ENCODE measurements around the gene CAMSAP1.
A peak's percentile ranks its signal among the peaks of the same experiment; 100 is the strongest.

The CAMSAP1 gene

DNA sequence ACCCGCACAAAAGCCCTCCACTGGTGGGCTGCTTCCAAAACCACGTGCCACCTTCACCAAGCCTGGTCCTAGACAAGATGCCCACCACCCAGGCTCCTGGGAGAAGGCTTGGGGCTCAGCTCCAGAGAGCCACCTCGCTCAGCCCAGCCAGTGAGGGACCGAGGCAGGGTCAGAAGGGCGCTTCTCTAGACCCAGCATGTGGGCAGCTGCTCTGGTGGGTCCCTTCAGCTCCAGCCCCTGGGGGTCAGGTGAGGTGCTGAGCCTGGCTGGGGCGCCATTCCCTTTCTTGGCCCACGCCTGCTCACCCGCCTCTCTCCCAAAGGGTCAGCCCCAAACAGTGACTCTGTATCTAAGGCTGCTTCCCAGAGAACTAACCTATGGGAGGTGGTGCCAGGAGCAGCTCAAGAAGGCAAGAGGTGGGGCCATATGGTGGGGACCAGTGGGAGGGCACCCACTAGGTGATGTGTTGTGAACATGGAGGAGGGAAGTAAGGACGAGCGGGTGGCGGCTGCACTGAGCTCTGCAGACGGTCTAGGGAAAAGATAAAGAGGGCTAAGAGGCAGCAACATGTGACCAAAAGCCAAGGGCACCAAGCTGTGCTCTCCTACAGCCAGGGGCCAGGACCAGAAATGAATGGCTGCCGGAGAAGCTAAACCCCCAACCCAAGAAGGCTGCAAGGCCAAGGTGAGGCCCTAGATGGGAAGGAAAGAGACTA, 79.3 kb downstream of the CAMSAP1 start:
- no peak for DNase-seq

DNA sequence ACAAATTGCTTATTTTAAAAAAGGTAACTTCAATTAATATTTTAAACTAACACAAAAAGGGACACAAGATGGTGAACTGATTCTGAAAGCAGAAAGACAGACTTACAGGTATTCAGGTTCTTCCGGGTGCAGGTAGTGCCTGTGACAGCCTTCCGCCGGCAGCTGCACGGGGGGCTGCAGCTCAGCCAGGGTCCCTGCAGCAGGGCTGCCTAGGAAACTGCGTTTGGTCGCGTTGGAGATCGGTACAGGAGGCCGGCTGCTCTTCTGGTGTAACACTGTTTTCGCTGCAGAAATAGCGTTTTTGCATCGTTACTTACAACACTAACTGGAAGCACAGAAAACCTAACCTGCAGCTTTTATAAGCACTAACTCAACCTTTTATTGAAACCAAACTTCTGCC, 80.0 kb downstream of the CAMSAP1 start:
- DNase-seq, result no peak

DNA sequence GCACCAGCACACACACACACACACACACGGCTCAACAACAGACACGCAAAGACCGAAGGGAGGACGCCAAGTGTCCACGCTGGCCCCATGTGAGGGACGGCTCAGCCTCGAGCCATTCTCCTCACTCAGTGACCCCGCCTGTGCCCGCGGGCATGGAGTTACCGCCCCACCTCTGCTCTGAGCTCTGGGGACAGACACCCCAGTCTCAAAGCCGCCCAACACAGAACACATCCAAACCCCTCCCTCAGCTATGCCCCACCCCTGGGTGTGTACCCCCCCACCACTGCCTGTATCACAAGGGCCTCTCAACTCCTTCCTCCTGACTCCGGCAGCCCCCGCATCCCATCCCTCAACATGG, 81.2 kb downstream of the CAMSAP1 start:
- DNase-seq, result no peak

DNA sequence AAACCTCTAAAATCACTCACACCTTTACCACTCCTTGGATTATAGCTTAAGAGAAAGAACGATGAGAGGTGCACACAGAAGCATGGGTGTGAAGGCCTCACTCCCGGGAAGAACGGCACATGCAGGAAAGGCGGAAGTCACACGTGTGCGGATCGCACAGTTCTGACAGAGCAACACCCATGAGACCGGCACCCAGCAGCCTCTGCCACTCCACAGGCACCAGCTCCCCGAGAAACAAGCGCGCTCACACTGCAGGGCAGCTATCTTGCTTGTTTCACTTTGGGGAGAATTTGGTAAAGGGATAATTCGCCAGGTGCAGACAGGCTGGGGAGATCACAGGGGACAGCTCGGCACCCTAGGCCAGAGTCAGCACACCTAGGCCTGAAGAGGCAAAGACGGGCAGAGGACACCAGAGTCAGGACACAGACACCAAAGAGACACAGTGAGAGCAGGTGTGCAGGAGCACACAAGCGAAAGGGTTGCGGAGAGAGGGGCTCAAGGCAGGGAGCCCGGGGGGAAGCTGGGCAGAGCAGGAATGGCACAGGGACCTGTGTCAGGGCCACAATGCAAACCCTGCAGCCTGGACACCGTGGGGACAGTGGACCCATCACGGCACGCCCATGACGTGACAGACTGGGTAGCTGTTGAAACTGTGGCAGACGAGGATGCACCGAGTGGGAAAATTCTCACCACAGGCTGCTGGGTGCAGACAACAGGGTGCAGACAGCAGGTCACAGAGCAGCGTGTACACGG, 81.7 kb downstream of the CAMSAP1 start:
- no peak for DNase-seq

DNA sequence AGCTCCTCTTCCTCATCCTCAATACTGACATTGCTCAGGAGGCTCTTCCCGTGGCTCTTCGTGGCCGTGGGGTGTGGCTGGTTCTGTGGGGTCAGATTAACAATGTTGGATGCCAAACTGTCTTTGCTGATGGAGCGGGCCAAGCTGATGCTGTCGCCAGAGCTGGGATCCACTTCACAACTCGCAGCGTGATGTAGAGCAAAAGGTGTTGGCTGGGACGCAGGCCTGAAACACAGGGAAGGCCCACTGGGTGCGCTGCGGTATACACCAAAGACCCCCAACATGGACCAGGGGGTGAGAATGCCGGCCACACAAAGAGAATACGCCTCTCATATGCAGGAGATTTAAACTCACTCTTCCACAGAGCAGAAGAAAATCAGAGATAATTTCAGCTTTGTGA, 84.3 kb downstream of the CAMSAP1 start:
- no peak for DNase-seq

DNA sequence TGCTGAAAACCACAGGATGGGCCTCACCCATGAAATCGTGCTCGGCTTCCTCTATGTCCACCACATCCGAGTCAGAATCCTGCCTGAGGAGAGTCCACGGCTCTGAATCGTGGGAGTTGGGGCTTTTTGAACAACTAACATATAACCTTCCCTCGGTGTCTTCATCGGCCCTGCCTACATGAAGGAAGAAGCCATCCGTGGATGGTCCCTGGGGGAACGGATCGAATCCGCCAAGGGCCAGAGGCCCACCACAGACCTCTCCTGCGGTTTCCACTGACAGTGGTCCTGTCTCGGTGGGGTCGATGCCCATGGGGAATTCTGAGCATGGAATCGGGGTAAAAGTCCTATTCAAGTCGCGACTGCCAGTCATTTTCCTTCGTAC, 85.0 kb downstream of the CAMSAP1 start:
- DNase-seq, result no peak

DNA sequence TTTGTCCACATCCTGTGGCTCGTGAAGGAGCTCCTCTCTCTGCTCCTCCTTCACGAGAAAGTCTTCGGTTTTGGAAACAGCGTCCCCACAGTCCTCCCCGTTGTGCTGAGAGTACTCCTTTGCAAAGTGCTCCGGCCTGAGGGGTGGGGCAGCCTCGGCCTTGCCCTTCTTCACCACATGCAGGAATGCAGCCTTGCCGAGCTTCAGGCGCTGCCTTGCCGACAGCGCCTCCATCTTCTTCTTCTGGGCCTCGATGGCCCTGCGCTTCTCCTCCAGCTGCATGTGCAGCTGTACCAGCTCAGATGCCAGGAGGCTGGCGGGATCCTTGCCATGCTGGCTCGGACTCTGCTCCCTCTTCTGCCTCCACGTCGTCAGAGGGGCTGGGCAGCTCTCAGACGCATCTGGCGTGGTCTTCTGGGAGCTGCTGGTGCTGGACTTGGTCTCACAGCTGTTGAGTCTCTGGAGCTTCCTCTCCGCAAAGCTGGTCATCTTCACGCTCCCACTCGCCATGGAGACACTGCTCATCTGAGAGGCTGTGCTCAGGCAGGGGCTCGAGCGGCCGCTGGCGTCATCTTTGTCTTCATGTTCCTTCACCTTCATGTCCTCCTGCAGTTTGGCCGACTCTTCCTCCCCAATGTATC, 85.5 kb downstream of the CAMSAP1 start:
- no peak for DNase-seq

DNA sequence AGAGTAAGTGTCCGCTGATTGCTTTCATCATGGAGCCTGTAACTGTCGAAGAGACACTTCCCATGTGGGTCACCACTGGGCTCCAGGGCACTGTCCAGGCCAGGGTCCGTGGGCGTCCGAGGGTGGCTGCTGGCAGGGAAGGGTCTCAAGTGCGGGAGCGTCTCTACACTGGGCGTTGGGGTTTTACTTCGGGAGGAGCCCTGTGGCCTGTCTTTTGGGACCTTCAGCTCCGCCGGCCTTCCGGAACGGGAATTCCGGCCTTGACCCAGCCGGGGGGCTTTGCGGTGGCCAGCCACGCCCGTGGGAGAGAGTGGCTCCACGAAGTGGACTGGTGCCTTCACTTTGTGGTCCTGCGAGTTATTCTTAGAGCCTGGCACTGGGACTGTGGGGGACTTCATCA, 86.2 kb downstream of the CAMSAP1 start:
- DNase-seq, result no peak

DNA sequence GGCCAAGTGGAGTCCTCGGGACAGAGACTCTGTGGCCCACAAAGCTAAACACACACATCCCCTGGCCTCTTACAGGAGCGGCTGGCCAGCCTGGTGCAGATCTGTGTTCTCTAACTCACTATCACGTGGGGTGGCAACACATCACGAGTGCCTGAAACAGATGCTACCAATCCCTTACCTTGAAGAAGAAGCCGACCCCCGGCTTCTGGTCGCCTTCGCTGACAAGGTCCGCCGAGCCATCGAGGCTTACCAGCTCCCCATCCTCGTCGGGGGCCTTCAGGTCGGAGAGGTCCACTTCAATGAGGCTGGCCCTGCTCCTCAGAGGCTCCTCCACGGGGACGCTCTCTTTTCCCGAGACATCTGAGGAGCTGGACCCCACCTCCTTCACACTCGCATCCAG, 86.7 kb downstream of the CAMSAP1 start:
- DNase-seq, result no peak

DNA sequence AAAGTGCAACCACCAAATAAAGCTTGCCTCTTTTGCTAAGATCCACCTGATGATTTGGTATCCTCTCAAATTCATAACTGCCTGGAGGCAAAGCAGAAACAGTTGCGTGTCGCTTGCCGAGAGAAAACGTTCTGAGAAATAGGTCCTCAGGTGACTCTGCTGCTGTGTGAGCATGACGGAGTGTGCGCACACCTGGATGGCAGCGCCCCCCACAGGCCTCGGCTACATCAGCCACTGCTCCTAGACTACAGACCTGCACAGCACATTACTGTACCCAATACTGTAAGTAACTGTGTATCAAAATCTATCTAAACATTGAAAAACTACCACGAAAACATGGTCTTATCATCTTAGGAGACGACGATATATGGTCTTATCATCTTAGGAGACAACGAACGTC, 87.4 kb downstream of the CAMSAP1 start:
- DNase-seq, result no peak

DNA sequence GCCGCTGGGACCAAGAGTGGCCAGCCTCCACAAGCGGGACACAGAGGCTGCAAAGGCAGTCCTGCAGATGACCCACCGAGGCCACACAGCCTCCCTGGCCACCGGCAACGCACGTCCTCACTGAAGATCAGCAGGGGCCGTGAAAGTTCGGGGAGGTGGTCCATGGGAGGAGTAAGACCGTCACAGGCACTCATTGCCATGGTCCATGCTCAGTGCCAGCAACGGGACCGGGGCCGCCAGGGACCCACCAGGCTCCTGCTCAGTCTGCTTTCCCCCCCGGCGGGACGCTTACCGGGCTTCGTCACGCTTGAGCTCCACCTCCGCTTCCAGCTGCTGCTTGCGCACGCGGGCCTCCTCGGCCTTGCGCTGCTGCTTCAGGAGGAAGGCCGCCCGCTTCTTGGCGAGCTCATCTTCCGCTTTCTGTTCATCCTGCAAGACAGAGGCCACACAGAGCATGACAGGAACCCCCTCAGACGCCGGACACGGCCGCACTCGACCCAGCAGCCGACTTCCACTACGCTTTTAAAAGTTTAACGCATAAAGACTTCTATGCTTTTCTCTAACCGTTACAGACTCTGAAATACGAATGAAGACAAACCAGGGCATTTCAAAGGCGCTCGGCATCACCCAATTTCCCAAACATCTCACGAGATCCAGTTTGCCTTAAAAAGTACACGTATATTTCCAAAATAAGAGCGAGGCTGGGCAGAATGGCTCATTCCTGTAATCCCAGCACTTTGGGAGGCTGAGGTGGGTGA, 88.4 kb downstream of the CAMSAP1 start:
- no peak for DNase-seq

DNA sequence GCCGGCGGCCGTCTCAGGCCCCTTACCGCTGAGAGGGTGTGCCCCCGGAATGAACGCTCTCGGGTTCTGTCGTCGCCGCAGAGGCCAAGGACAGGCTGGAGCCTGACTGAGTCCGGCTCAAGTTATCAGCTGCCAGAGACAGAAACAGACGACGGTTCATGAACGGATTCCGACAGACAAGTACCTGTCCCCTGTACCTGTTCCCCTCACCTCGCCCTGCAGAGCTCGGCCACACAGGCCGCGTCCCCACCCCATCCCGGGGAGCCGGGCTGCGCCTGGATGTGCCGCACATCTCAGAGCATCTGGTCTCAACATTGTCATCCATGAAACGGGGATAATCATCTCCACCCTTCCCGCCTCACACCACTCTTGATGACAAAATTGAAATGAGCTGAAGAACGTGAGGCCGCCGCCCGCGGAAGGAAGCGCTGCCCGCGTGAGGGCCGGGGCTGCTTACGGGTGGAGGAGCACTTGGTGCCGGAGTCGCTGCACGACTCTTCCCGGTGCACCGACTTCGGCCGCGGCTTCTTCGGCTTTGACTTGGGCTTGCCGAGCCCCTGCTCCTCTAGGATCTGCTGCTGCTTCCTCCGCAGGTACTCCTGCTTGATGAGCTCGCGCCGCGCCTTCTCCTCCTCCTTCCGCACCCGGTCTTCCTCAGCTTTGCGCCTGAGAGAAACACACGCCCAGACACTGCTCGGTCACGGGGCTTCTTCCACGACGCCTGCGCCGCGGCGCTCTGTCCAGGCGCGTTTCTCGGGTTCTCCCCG, 89.2 kb downstream of the CAMSAP1 start:
- DNase-seq, result no peak

DNA sequence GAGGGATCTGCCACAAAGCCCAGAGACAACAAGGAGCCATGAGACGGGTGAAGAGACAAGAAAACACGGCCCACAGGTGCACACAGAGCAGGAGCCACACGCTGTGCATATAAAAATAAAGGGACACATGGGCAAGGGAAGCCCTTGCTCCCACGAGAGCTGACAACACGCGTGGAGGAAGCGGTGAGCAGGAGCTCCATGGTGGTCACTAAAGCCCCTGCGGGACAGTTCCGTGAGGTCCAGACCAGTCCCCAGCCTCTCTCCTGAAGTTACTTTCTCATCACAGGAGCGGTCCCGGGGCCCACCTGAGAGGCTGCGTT, 90.7 kb downstream of the CAMSAP1 start:
- DNase-seq, result no peak

DNA sequence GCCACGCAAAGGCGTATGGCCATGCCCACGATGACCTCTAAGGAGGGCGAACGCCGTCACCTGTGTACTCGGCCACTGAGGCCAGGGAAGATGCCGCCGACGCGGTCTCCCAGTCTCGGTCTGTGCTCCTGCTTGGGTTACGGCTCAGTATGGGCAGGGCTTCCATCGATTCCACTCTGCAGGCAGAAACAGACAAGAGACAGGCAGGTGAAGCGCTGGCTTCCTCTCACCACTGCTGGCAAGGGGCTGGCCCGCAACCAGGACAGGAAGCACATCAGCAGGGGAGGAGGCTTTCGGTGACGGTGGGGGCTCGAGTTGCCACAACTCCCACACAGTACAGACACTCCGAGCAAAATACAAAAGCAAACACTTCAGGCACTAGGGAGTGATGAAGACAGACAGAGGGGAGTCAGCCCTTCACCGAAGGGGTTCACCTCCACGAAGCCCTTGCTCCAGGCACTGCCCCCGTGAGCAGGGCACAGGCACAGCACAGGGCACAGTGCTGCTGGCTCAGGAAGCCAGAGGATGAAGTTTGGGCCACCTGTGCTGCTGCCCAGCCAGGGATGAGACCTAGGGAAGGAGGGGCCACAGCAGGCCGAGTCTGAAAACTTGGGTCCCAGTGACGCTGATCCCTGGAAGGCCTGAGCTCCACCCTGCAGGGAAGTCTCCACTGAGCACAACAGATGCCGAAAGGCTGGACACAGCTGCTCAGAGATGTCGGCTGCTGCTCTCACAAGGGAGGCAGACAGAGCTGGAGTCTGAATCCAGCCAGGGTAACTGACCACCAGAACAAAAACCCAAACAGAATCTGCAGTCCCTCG, 91.3 kb downstream of the CAMSAP1 start:
- DNase-seq, result no peak

DNA sequence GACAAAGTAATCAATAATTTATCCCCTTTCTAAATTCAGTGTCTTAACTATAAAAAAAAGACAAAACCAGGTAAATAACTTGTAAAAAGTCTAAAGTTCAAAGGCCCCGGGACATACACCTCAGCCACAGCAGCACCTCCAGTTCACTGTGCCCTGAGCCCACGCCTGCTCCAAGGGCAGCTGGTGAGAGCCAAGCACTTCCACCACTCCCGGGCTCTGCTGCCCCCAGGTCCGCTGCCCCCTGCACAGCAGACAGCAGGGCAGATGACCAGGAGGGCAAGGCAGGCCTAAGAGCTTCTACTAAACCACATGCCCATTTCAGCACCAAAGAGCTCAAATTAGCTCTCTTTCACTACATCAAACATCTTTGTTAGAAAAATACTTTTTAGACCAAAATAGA, 91.9 kb downstream of the CAMSAP1 start:
- DNase-seq, result no peak

DNA sequence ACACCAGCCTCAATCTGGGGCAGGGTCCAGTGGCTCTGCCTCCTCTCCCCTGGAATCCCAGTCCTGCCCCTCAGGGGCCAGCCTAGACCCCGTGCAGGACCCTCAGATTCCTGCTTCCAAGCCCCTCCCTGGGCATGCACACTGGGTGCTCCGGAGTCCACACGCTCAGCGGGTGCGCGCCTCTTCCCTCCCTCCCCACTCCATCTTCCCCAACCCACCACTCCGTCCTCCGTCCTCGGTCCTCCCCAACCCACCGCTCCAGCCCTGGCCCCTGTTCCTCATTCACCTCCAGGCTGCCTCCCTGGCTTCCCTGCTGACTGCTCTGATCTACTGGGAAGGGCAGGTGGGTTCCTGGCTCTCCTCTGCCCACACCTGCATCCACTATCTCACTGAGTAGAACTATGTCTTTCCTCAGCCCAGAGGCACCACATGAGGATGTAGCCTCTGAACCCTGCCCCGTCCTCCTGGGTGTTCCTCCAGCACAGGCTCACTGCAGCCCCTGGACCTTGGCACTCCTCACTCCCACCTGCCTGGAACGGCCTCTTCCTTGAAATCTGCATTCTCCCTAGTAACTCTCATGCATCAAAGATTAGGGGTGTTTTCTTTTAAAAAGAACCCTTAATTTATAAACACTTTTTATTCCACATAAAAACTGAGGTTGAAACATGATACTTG, 92.8 kb downstream of the CAMSAP1 start:
- DNase-seq, result no peak

DNA sequence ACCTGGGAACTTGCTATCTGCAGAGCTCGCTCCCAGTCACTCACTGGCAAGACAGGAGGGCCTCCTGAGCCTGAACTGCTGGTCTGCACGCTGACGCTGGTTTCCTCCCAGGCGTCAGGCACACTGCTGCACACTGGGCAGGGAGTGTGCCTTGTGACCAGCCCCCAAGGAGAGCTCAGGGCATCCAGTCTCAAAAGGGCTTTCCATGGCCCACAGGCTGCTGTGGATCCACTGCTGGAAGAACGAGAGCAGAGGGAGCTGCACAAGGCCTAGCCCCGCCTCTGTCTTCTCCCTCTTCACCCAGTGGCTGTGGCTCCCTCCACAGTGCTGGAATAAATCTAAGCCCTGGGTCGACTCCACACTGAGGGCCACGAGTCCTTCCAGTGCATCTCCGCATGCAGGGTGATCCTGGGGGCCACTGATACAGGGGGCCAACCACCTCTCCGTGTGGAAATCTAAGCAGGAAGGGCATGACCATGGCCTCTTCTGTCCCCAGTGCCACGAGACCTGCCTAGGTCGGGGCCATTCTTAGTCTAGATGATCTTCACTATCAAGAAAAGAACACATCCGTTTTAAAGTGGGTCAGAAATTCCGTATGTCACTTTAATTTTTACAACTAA, 93.6 kb downstream of the CAMSAP1 start:
- no peak for DNase-seq

DNA sequence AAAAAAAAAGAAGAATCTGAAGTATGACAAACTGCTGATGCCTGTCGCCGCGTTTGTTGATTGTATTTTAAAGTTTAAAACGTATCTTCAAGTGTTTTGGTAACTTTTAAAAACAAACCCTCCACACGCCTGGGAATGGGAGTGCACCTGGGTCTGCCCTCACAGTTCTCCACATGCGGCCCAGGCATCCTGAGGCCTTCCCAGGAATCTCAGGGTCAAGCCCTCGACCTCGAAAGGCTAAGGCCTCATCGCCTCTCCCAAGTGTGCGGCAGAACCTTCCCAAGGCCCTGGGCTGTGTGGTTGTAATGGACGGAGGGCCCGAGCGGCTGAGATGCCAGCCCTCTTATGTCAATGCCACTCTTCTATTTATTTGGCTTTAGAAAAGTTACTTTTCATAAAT, 94.4 kb downstream of the CAMSAP1 start:
- no peak for DNase-seq

DNA sequence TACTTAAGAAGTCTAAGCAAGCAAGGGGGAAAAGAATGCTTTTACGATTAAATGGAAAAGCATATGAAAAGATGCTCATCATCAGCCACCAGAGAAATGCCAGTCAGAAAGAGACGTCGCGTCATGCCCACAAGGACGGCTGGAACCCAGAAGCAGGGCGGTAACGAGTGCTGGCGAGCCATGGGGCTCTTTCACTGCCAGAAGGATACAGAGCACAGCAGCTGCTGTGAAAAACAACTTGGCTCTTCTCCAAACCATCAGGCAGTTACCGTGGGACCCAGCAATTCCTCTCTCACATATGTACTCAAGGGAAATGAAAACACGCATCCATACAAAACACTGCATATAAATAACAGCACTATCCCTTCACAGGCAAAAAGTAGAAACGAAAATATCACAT, 95.5 kb downstream of the CAMSAP1 start:
- DNase-seq, result peak; percentile 8

DNA sequence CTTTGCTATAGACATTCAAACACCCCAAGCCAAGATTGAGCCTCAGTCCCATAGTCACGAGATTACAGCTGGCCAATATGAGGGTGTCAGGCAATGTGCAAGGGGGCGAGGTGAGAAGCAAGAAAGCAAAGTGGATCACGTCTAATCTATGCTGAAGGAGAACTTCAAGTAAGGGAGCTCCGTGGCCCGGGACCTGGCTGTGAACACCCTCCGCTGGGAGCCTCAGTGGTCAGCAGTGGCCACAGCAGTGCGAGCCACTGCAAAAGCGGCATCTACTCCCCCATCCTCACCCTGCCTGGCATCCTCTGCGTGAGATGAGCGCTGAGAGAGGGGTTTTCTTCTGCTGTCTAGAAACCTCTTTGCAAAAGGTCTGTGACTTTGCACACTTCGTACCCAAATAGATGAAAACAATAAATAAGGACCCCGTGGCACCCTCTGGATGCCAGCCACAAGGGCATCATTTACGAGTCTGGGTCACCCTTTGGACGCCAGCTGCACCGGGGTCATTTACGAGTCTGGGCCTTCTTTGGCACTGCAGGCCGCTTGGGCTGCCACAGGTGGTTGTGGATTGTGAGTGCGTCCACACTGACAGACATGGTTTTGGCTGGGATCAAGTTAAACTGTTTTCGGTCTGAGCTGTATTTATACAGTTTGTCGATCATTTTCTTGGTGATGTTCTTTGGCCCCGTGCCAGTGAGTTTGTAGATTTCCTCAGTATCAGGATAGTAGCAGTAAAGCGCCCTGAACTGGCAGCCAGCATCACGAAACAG, 96.4 kb downstream of the CAMSAP1 start:
- DNase-seq, result no peak
